ENCODE results near the gene PRIM1. TPM values are rescaled to one million over a fixed set of nuclear protein-coding genes. Genes with fewer than 3 reads are reported as not detected.

Gene PRIM1
- total and polyA plus RNA-seq, 2 of the 13 experiments (the other 11 are each of a cell fraction or from before 2014, with no cell fraction given): 30.0 to 47.3 TPM

- TF ChIP-seq ZNF414 (CRISPR knock-in tag; IDR thresholded peaks at IDR 0.05) (no peak), ZNF549 (CRISPR knock-in tag; IDR thresholded peaks at IDR 0.05) (no peak), ZC3H4 (CRISPR knock-in tag; IDR thresholded peaks at IDR 0.05; ENCODE audit: borderline replicate concordance) (no peak), KLF15 (CRISPR knock-in tag; IDR thresholded peaks at IDR 0.05; ENCODE audit: borderline replicate concordance) (no peak), ZNF576 (CRISPR knock-in tag; IDR thresholded peaks at IDR 0.05) (no peak), HOXA5 (CRISPR knock-in tag; IDR thresholded peaks at IDR 0.05) (no peak), MXD3 (CRISPR knock-in tag; IDR thresholded peaks at IDR 0.05) (no peak), ZNF142 (CRISPR knock-in tag; IDR thresholded peaks at IDR 0.05) (no peak), DMAP1 (CRISPR knock-in tag; IDR thresholded peaks at IDR 0.05) (no peak)
Observed at GRCh38 chr12:56688846-56689109, 63.3 kb downstream of the PRIM1 start (continued).
